ENCODE data around the gene CTNNA2. TPM values are rescaled to one million over a fixed set of nuclear protein-coding genes. Genes with fewer than 3 reads are reported as not detected.

Gene CTNNA2
- polyA plus RNA-seq, 1 of the 3 experiments (the other 2 are of a cell fraction), result 0.30 TPM

GRCh38 chr2:80326861-80327260, 814.0 kb downstream of the CTNNA2 start:
- no peak for DNase-seq
- Histone ChIP-seq H3K27me3 (ENCODE audit: insufficient read depth) (no peaks in the 10 kb centered on the region), H3K79me2 (ENCODE audit: insufficient read depth) (no peaks in the 10 kb centered on the region), H3K4me3 (ENCODE audit: low read depth in 2 of 2, low read length in 1 of 2) (no peak overlapping the region), H3K36me3 (replicated peaks in 1 of 2; ENCODE audit: control insufficient read depth in 1 of 2, insufficient read depth in 2 of 2, low read length in 1 of 2) (no peaks in the 10 kb centered on the region), H4K20me1 (ENCODE audit: insufficient read depth) (no peaks in the 10 kb centered on the region), H2AFZ (ENCODE audit: low read depth) (0 out of 2 replicates have a peak overlapping the region, but pooled peaks have one; percentile 17), H3K9me2 (no peaks in the 10 kb centered on the region), H3K4me1 (ENCODE audit: control insufficient read depth in 1 of 2, insufficient read depth in 2 of 2, low read depth in 1 of 2, low read length in 1 of 2) (peaks cover 0 to 9% of the 10 kb centered on the region in 2 experiments; a peak in 2 of 4 replicates), H3K27ac (ENCODE audit: low read depth in 2 of 2, low read length in 1 of 2) (no peak overlapping the region), H3F3A (replicated peaks; ENCODE audit: insufficient read depth) (no peaks in the 10 kb centered on the region), H3K4me2 (no peak overlapping the region), H3K9ac (no peak overlapping the region), H3K9me3 (no peaks in the 10 kb centered on the region)
- CTCF ChIA-PET, result interaction anchor here (0.9 to 6.9 kb wide), 15 partner anchors 12 to 394 kb away, joined by 3 to 179 read pairs (median 4); no protein-coding TSS in a partner anchor
- 74% methylated on average over 1 of the region's 1 CpG for WGBS (ENCODE audit: low lambda C conversion rate)
- POLR2A ChIA-PET, result no interaction called here
- TF ChIP-seq GATA2 (CRISPR knock-in tag; IDR thresholded peaks at IDR 0.05) (no peak), MEF2A (IDR thresholded peaks at IDR 0.05; ENCODE audit: borderline replicate concordance, low read depth) (no peak)
- TF ChIP-seq, protein P1, sequence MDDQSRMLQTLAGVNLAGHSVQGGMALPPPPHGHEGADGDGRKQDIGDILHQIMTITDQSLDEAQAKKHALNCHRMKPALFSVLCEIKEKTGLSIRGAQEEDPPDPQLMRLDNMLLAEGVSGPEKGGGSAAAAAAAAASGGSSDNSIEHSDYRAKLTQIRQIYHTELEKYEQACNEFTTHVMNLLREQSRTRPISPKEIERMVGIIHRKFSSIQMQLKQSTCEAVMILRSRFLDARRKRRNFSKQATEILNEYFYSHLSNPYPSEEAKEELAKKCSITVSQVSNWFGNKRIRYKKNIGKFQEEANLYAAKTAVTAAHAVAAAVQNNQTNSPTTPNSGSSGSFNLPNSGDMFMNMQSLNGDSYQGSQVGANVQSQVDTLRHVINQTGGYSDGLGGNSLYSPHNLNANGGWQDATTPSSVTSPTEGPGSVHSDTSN (IDR thresholded peaks at IDR 0.05), result no peak

- Histone ChIP-seq H3F3A (replicated peaks; ENCODE audit: insufficient read depth) (no peaks in the 10 kb centered on the region), H3K27me3 (ENCODE audit: insufficient read depth) (no peaks in the 10 kb centered on the region), H3K9me2 (no peaks in the 10 kb centered on the region), H3K9ac (no peak overlapping the region), H3K9me3 (no peaks in the 10 kb centered on the region), H2AFZ (ENCODE audit: low read depth) (no peak overlapping the region), H3K79me2 (ENCODE audit: insufficient read depth) (no peaks in the 10 kb centered on the region), H3K4me2 (no peak overlapping the region), H4K20me1 (ENCODE audit: insufficient read depth) (no peaks in the 10 kb centered on the region), H3K27ac (ENCODE audit: low read depth in 2 of 2, low read length in 1 of 2) (no peak overlapping the region), H3K4me3 (ENCODE audit: low read depth in 2 of 2, low read length in 1 of 2) (no peak overlapping the region), H3K4me1 (ENCODE audit: control insufficient read depth in 1 of 2, insufficient read depth in 2 of 2, low read depth in 1 of 2, low read length in 1 of 2) (peaks cover 0 to 9% of the 10 kb centered on the region in 2 experiments; a peak in 2 of 4 replicates), H3K36me3 (replicated peaks in 1 of 2; ENCODE audit: control insufficient read depth in 1 of 2, insufficient read depth in 2 of 2, low read length in 1 of 2) (no peaks in the 10 kb centered on the region)
- WGBS (ENCODE audit: low lambda C conversion rate), result 47% methylated on average over 1 of the region's 1 CpG
- DNase-seq, result no peak
- POLR2A ChIA-PET, result no interaction called here
- no peak for TF ChIP-seq MAX (IDR thresholded peaks at IDR 0.05; ENCODE audit: low read depth)
- no peak for TF ChIP-seq MXI1 (IDR thresholded peaks at IDR 0.05; ENCODE audit: low read depth, low read length)
- TF ChIP-seq EP300 (IDR thresholded peaks at IDR 0.05; ENCODE audit: borderline replicate concordance in 1 of 2, low read depth in 1 of 2, low read length in 1 of 2), result no peak
- TF ChIP-seq NFIC (IDR thresholded peaks at IDR 0.05; ENCODE audit: borderline replicate concordance), result no peak
- no peak for TF ChIP-seq CHD2 (IDR thresholded peaks at IDR 0.05; ENCODE audit: low read length, partially characterized antibody)
- TF ChIP-seq ZBTB33 (IDR thresholded peaks at IDR 0.05; ENCODE audit: borderline replicate concordance, low read depth), result no peak
- TF ChIP-seq RAD21 (IDR thresholded peaks at IDR 0.05; ENCODE audit: low read length), result no peak
- TF ChIP-seq, protein P2, sequence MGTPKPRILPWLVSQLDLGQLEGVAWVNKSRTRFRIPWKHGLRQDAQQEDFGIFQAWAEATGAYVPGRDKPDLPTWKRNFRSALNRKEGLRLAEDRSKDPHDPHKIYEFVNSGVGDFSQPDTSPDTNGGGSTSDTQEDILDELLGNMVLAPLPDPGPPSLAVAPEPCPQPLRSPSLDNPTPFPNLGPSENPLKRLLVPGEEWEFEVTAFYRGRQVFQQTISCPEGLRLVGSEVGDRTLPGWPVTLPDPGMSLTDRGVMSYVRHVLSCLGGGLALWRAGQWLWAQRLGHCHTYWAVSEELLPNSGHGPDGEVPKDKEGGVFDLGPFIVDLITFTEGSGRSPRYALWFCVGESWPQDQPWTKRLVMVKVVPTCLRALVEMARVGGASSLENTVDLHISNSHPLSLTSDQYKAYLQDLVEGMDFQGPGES (IDR thresholded peaks at IDR 0.05; ENCODE audit: low read depth, low read length), result no peak
- no peak for TF ChIP-seq SIN3A (IDR thresholded peaks at IDR 0.05; ENCODE audit: borderline replicate concordance, low read depth, low read length)
- no peak for TF ChIP-seq RFX5 (IDR thresholded peaks at IDR 0.05; ENCODE audit: low read length)
- TF ChIP-seq GATA2 (CRISPR knock-in tag; IDR thresholded peaks at IDR 0.05), result no peak
- no peak for TF ChIP-seq POLR2AphosphoS5 (IDR thresholded peaks at IDR 0.05; ENCODE audit: low read depth, low read length)
- TF ChIP-seq EZH2phosphoT487 (IDR thresholded peaks at IDR 0.05; ENCODE audit: borderline replicate concordance, low read depth), result no peak
- no peak for TF ChIP-seq USF2 (IDR thresholded peaks at IDR 0.05; ENCODE audit: borderline replicate concordance, low read depth, low read length)
- no peak for TF ChIP-seq SMC3 (IDR thresholded peaks at IDR 0.05; ENCODE audit: low read depth, low read length)
- TF ChIP-seq MEF2A (IDR thresholded peaks at IDR 0.05; ENCODE audit: borderline replicate concordance, low read depth), result no peak
- TF ChIP-seq FOSL2 (IDR thresholded peaks at IDR 0.05; ENCODE audit: borderline replicate concordance, low read depth), result no peak
- no peak for TF ChIP-seq ELF1 (IDR thresholded peaks at IDR 0.05)
- CTCF ChIA-PET, result interaction anchor here (1.4 to 6.9 kb wide), 2 partner anchors 31 to 173 kb away, joined by 4 to 179 read pairs; no protein-coding TSS in a partner anchor
These were observed 815.3 kb downstream of the CTNNA2 start for GRCh38 chr2:80328159-80328571.

All from SK-N-SH (cell line).